Activated T-cell treated with anti-CD3 and anti-CD28 coated beads for 24 hours (primary cell): ENCODE results near the gene MTHFD1L.
A peak's percentile ranks its signal among the peaks of the same experiment; 100 is the strongest.

ENCODE experiments used
- DNase-seq: peaks from one replicate; pipeline ENCODE4 v3.0.0-alpha.2; 2020; ENCODE audit warnings: low read depth

MTHFD1L gene

GRCh38 chr6:150934380-150934779 is 68.9 kb downstream of the MTHFD1L start:
- no peak for DNase-seq

DNA sequence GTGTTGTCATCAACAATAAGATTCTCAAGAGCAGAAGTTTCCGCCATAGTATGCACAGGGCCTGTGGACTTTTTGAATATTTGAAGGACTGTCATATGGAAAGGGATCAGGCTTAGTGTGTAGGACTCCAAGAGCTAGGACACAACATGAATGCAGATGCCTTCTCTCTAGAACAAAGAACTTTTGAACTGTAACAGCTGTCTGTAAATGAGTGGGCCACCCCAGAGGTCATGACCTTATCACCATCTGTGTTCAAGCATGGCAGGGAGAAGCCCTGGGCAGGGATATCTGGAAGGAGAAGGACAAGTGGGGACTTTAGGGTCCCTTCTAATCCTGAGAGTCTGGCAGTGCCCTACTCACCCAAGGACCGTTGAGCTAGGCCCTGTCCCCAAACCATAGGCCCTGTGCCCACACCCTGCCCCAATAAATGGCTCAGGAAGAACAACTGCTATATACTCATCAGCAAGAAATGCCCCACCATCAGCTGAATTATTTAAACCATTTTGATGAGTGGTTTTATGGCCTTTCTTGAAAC is 70.6 kb downstream of the MTHFD1L start:
- DNase-seq, result no peak

DNA sequence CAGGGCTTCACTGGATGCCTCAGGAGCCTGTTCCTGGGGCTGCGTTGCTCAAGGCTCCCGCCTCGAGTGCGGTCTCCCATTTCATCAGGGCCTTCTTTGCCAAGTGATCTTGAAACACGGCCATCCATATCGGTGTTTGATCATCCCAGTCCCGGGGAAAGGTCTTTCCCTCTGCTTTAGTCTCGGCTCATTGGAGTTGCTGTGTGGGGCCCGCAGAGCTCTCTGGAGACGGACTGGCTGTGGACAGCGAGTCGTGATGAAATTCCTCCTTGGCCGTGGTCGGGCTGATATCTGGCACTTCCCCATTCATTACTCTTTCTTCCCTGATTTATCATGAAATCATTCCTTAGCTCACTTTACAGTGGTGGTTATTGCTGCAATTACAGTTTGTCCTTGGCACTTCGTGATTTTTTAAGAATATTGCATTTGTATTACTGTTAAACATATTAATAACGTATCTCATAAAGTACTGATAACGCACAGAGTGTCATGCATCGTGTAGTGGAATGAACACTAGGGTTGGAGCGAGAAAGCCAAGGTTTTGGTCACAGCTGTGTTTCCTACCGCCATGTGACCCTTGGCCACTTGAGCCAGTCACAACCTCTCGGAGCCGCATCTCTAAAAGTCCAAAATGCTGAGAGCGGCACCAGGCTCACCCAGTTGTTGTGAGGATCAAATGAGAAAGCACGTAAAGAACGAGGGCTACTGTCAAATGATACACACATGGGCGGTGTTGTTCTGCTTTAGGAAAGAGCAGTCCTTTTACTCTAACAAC is 71.8 kb downstream of the MTHFD1L start:
- DNase-seq, result no peak

DNA sequence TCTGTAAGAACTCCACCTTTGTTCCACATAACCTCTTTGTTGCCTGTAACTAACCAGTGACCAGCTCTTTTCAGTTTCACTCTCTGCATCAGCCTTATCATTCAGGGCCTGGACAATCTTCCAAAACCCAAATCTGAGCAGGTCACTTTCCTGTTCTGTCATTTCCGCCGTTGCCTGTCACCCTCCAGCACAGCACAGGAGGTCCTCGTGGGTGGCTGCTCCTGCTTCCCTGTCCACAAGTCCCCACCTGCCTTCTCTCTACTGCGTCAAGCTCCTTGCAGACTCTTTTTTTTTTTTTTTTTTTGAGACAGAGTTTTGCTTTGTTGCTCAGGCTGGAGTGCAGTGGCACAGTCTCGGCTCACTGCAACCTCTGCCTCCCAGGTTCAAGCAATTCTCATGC is 73.9 kb downstream of the MTHFD1L start:
- DNase-seq, result no peak

- no peak for DNase-seq
Observed at GRCh38 chr6:150940941-150941340, 75.4 kb downstream of the MTHFD1L start.

- no peak for DNase-seq
Observed at GRCh38 chr6:150949526-150949925, 84.0 kb downstream of the MTHFD1L start.

- no peak for DNase-seq
Observed at GRCh38 chr6:150953851-150954250, 88.3 kb downstream of the MTHFD1L start.

GRCh38 chr6:150959166-150959565 is 93.7 kb downstream of the MTHFD1L start:
- no peak for DNase-seq

DNA sequence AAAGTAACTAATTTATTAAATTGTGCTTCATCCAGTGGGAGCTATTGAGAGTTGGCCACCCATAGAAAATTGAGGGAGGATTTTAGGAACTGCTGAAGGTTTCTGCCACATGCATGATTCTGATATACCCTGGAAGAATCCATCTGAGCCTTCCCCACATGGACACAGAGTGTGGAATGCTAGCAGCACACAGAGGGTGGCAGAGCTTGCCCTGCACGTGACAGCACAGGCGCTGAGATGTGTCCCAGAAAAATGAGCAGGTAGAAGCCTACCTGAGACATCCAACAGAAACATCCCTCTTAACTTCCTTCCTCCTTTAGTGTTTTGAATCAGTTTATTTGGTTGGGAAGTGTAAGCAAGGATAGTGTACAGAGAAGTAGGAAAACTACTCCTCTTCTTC is 96.9 kb downstream of the MTHFD1L start:
- no peak for DNase-seq

DNA sequence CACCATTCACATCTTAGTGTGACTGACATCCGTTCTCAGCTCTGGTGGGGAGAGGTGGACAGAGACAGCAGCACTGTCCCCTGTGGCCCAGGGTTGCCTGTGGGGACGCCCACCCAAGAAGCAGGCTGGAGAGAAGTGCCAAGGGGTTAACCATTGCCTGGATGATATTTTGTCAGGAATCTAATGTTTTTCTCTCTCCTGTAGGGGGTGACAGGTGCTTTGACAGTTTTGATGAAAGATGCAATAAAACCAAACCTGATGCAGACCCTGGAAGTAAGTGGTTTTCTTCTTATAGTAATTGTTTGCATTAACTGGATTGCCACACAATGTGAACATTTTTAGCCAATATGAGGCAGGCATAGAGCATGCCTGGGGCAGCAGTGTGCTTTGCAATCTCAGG is 99.3 kb downstream of the MTHFD1L start:
- no peak for DNase-seq

- no peak for DNase-seq
Observed at GRCh38 chr6:150966786-150967185, 101.3 kb downstream of the MTHFD1L start.

- no peak for DNase-seq
Observed at GRCh38 chr6:150967381-150967780, 101.9 kb downstream of the MTHFD1L start.

DNA sequence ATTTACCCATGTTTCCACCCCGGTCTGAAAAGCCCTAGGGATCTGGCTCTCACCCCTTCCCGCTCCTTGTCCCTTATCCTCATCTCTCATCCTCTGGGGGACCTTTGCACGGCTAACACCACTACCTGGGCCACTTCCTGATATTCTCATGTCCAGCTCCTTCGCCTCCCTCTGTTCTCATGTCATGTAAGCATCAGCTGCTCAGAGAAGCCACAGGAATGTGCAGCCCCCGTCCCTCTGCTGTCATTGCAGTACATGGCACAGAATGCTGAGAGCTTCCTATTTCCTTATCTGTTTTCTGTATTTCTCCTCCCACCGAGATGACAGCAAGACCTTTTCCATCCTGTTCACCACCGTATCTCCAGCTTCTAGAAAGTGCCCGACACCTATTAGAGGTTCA is 102.4 kb downstream of the MTHFD1L start:
- DNase-seq, result no peak

DNA sequence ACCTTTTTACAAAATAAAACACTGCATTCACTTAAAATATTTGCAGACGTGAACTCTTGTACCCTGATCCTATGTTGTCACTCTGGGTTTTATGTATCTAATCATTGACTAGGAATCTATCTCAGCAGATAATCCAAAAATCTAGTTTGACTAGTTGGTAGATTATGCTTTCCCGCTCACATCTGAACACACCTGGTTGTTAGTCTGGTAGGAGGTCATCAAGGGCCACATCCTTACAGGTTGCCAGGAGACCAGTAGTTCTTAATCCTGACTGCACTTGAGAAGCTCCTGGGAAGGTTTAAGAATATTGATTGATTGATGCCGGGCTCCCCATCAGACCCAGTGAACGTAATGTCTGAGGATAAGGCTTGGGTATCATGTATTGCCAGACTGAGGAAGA is 104.4 kb downstream of the MTHFD1L start:
- no peak for DNase-seq

GRCh38 chr6:150971219-150971618 is 105.7 kb downstream of the MTHFD1L start:
- DNase-seq, result no peak

DNA sequence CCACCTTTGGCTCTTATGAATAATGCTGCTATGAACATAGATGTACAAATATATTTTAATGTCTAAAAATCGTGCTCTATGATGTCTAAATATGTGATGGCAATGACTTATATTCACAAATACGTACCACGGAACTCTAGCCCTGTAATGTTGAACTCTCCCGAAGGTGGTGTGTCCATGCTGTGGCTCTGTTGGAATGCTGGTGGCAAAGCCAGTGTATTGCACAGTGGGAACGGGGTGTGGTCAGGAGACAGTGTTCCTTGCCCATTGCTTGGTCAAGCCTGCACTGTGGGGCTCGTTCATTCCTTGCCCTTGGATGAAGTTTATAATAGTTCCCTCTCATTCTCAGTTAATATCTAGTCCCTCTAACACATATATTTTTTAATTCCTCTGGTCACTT is 109.6 kb downstream of the MTHFD1L start:
- no peak for DNase-seq

GRCh38 chr6:150977281-150977680 is 111.8 kb downstream of the MTHFD1L start:
- DNase-seq, result no peak

DNA sequence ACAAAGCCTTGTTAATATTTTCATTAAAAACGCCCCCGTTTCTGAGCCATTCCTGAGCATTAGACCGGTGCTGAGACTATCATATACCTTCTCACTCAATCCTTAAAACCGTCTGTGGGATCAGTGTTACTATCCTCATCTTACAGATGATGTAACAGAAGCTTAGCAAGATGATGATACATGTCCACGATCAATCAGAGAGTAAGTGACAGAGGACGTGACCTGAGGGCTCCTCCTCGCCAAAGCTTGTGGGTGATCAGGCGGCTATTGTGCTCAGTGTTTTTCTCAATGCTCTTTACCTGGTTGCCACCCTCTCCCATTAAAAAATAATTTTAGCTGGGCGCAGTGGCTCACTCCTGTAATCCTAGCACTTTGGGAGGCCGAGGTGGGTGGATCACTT is 113.1 kb downstream of the MTHFD1L start:
- DNase-seq, result no peak

- no peak for DNase-seq
Observed at GRCh38 chr6:150979826-150980350, 114.4 kb downstream of the MTHFD1L start.

DNA sequence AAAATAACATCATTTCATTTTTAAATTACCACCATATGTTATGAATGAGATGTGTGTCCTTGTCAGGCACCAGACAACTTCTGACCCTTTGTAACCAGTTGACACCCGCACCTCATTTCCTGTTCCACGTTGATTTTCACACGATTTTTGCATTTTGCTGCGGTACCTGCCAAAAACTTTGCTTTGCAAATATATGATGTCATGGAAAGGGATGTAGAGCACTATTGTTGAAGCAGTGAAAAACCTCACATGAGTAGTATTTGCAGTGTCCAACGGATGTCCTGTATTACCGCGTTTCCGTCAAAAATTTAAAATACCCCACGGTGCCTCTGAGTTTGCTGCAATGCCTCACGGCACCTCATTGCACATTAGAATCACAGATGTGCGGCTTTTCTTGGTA is 115.6 kb downstream of the MTHFD1L start:
- no peak for DNase-seq

DNA sequence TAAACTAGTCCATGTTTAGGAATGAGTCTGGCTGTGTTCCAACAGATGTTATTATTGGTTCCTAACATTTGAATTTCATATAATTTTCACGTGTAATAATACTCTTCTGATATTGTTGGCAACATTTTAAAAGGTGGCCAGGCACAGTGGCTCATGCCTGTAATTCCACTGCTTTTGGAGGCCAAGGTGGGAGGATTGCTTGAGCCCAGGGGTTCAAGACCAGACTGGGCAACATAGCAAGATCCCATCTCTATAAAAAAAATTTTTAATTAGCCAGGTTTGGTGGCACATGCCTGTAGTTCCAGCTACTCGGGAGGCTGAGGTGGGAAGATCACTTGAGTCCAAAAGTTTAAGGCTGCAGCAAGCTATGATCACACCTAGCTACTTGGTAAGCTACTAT is 116.2 kb downstream of the MTHFD1L start:
- no peak for DNase-seq

GRCh38 chr6:150987371-150987828 is 121.9 kb downstream of the MTHFD1L start:
- DNase-seq, result peak; percentile 7

GRCh38 chr6:150987855-150988464 is 122.5 kb downstream of the MTHFD1L start:
- DNase-seq, result no peak
